GM12875 (cell line): ENCODE measurements around the gene CATSPERD.

ENCODE experiments used
- H3K4me3 ChIP-seq: one replicate; pipeline ENCODE4 v1.5.1; 2011; ENCODE audit warnings: low read depth, low read length, control low read depth
- CTCF ChIP-seq: IDR thresholded peaks from 2 replicates; pipeline ENCODE4 v1.5.1; 2011; ENCODE audit warnings: low read depth, mild to moderate bottlenecking, control low read depth, inconsistent platforms, low read length, moderate library complexity, borderline replicate concordance; ENCODE audit not compliant: insufficient read depth

CATSPERD gene

GRCh38 chr19:5753743-5754142 is 33.3 kb downstream of the CATSPERD start:
- H3K4me3 ChIP-seq, result no peak overlapping the region
- TF ChIP-seq CTCF, result no peak

- no peak for TF ChIP-seq CTCF
- H3K4me3 ChIP-seq, result no peak overlapping the region
Measured at GRCh38 chr19:5762608-5763217, 42.3 kb downstream of the CATSPERD start.

GRCh38 chr19:5765220-5765619 is 44.8 kb downstream of the CATSPERD start:
- no peak for TF ChIP-seq CTCF
- H3K4me3 ChIP-seq, result no peak overlapping the region

GRCh38 chr19:5767949-5768348 is 47.5 kb downstream of the CATSPERD start:
- H3K4me3 ChIP-seq, result no peak overlapping the region
- TF ChIP-seq CTCF, result no peak

- H3K4me3 ChIP-seq, result no peak overlapping the region
- TF ChIP-seq CTCF, result no peak
Measured at GRCh38 chr19:5772416-5772815, 52.0 kb downstream of the CATSPERD start.

- H3K4me3 ChIP-seq, result no peak overlapping the region
- no peak for TF ChIP-seq CTCF
Measured at GRCh38 chr19:5773276-5773675, 52.8 kb downstream of the CATSPERD start.

GRCh38 chr19:5774921-5775320 is 54.5 kb downstream of the CATSPERD start:
- no peak overlapping the region for H3K4me3 ChIP-seq
- TF ChIP-seq CTCF, result no peak
